H9 (cell line): ENCODE measurements around the gene HHAT. TPM values are rescaled to one million over a fixed set of nuclear protein-coding genes. Genes with fewer than 3 reads are reported as not detected.

Source experiments
- DNase-seq: peaks from one replicate; pipeline ENCODE4 v3.0.0-alpha.2; 2017
- H2AFZ ChIP-seq: one replicate; pipeline ENCODE4 v1.6.1; 2013; ENCODE audit warnings: mild to moderate bottlenecking, low read length, control low read depth, moderate library complexity
- H2AK5ac ChIP-seq: 2 replicates; pipeline ENCODE4 v1.6.1; 2013; ENCODE audit warnings: low read length, control low read depth, mixed read lengths; ENCODE audit not compliant: insufficient read length
- H2BK120ac ChIP-seq: one replicate; pipeline ENCODE4 v1.6.1; 2013; ENCODE audit warnings: low read depth, mild to moderate bottlenecking, low read length, control low read depth, inconsistent platforms; ENCODE audit not compliant: poor library complexity, severe bottlenecking
- H2BK12ac ChIP-seq: 2 replicates; pipeline ENCODE4 v1.6.1; 2013; ENCODE audit warnings: low read length, control low read depth, mixed read lengths, low read depth; ENCODE audit not compliant: insufficient read length
- H2BK15ac ChIP-seq: 2 replicates; pipeline ENCODE4 v1.6.1; 2013; ENCODE audit warnings: low read depth, low read length, control low read depth
- H2BK20ac ChIP-seq: one replicate; pipeline ENCODE4 v1.6.1; 2013; ENCODE audit warnings: low read depth, mild to moderate bottlenecking, low read length, control low read depth, inconsistent platforms; ENCODE audit not compliant: poor library complexity, severe bottlenecking
- H2BK5ac ChIP-seq: 2 replicates; pipeline ENCODE4 v1.6.1; 2013; ENCODE audit warnings: low read length, control low read depth, mixed read lengths; ENCODE audit not compliant: insufficient read length
- H3K14ac ChIP-seq: 2 replicates; pipeline ENCODE4 v1.6.1; 2013; ENCODE audit warnings: low read length, control low read depth; ENCODE audit not compliant: insufficient read depth
- H3K18ac ChIP-seq: 2 replicates; pipeline ENCODE4 v1.6.1; 2013; ENCODE audit warnings: low read depth, mild to moderate bottlenecking, mixed read lengths, low read length, control low read depth; ENCODE audit not compliant: insufficient read length
- H3K23ac ChIP-seq: 2 replicates; pipeline ENCODE4 v1.6.1; 2013; ENCODE audit warnings: low read length, control low read depth, mixed read lengths, low read depth; ENCODE audit not compliant: insufficient read length
- H3K23me2 ChIP-seq: 2 replicates; pipeline ENCODE4 v1.6.1; 2013; ENCODE audit warnings: low read depth, mild to moderate bottlenecking, mixed read lengths, low read length, control low read depth; ENCODE audit not compliant: insufficient read length, poor library complexity, severe bottlenecking
- H3K27ac ChIP-seq: 2 replicates; pipeline ENCODE4 v1.5.1; 2013; ENCODE audit warnings: low read length, control low read depth, mixed read lengths, low read depth; ENCODE audit not compliant: insufficient read length
- H3K27me3 ChIP-seq: 2 replicates; pipeline ENCODE4 v1.6.1; 2013; ENCODE audit warnings: low read length, control low read depth, inconsistent platforms; ENCODE audit not compliant: insufficient read depth
- H3K4ac ChIP-seq: 2 replicates; pipeline ENCODE4 v1.6.1; 2013; ENCODE audit warnings: low read depth, mild to moderate bottlenecking, control low read depth, inconsistent platforms, low read length, moderate library complexity
- H3K4me1 ChIP-seq: 2 replicates; pipeline ENCODE4 v1.6.1; 2013; ENCODE audit warnings: low read length, control low read depth, inconsistent platforms; ENCODE audit not compliant: insufficient read depth
- H3K4me2 ChIP-seq: 2 replicates; pipeline ENCODE4 v1.6.1; 2013; ENCODE audit warnings: low read length, control low read depth, mixed read lengths; ENCODE audit not compliant: insufficient read length, insufficient read depth
- H3K56ac ChIP-seq: 2 replicates; pipeline ENCODE4 v1.6.1; 2013; ENCODE audit warnings: low read depth, mild to moderate bottlenecking, mixed read lengths, low read length, control low read depth; ENCODE audit not compliant: insufficient read length
- H3K79me1 ChIP-seq: 2 replicates; pipeline ENCODE4 v1.6.1; 2013; ENCODE audit warnings: low read depth, mild to moderate bottlenecking, moderate library complexity, low read length, control low read depth, inconsistent platforms; ENCODE audit not compliant: insufficient read depth, poor library complexity, severe bottlenecking
- H3K79me2 ChIP-seq: 2 replicates; pipeline ENCODE4 v1.6.1; 2013; ENCODE audit warnings: low read length, control low read depth, inconsistent platforms; ENCODE audit not compliant: insufficient read depth
- H3K9ac ChIP-seq: 2 replicates; pipeline ENCODE4 v1.6.1; 2013; ENCODE audit warnings: low read length, control low read depth, mixed read lengths; ENCODE audit not compliant: insufficient read length; ENCODE audit errors: extremely low read depth
- H3K9me3 ChIP-seq: one replicate; pipeline ENCODE4 v1.6.1; 2013; ENCODE audit warnings: low read depth, low read length, inconsistent platforms; ENCODE audit not compliant: control insufficient read depth
- H3T11ph ChIP-seq: one replicate; pipeline ENCODE4 v1.6.1; 2013; ENCODE audit warnings: mild to moderate bottlenecking, low read length, control low read depth, inconsistent platforms
- H4K20me1 ChIP-seq: one replicate; pipeline ENCODE4 v1.6.1; 2013; ENCODE audit not compliant: control insufficient read depth, insufficient read length, insufficient read depth
- H4K5ac ChIP-seq: 2 replicates; pipeline ENCODE4 v1.6.1; 2013; ENCODE audit warnings: low read depth, mild to moderate bottlenecking, mixed read lengths, low read length, control low read depth; ENCODE audit not compliant: insufficient read length
- H4K8ac ChIP-seq: replicated peaks from 2 replicates; pipeline ENCODE4 v1.6.1; 2013; ENCODE audit warnings: low read length, control low read depth, mixed read lengths, low read depth; ENCODE audit not compliant: insufficient read length
- H4K91ac ChIP-seq: 2 replicates; pipeline ENCODE4 v1.6.1; 2013; ENCODE audit warnings: low read depth, mild to moderate bottlenecking, moderate library complexity, mixed read lengths, low read length, control low read depth; ENCODE audit not compliant: insufficient read length
- H3K27ac Mint-ChIP-seq, 3 experiments: 2 replicates in 2 of 3; 3 replicates in 1 of 3; pipeline ENCODE4 v1.8.0; 2020 to 2021; ENCODE audit warnings: mixed read lengths in 3 of 3, mild to moderate bottlenecking in 1 of 3, moderate library complexity in 1 of 3
- H3K27me3 Mint-ChIP-seq: 2 replicates; pipeline ENCODE4 v1.8.0; 2021; ENCODE audit warnings: low read depth, mild to moderate bottlenecking, moderate library complexity, mixed read lengths
- H3K36me3 Mint-ChIP-seq, 3 experiments: 2 replicates in 2 of 3; 3 replicates in 1 of 3; pipeline ENCODE4 v1.8.0; 2020 to 2021; ENCODE audit warnings: low read depth in 3 of 3, mixed read lengths in 3 of 3; ENCODE audit not compliant: insufficient read depth in 1 of 3
- H3K4me1 Mint-ChIP-seq, 2 experiments: 2 replicates each; pipeline ENCODE4 v1.8.0; 2020; ENCODE audit warnings: mixed read lengths in 2 of 2
- H3K4me3 Mint-ChIP-seq, 2 experiments: 2 replicates in 1 of 2; 3 replicates in 1 of 2; pipeline ENCODE4 v1.8.0; 2020 to 2021; ENCODE audit warnings: mild to moderate bottlenecking in 2 of 2, mixed read lengths in 2 of 2, moderate library complexity in 1 of 2
- H3K9me3 Mint-ChIP-seq, 2 experiments: 2 replicates in 1 of 2; 3 replicates in 1 of 2; pipeline ENCODE4 v1.8.0; 2020; ENCODE audit warnings: mild to moderate bottlenecking in 2 of 2, mixed read lengths in 2 of 2, moderate library complexity in 1 of 2
- WGBS: extraction: QIAGEN DNeasy Blood & Tissue Kit; methylation state at CpG from one replicate; pipeline ENCODE4 v1.1.7; 2013; ENCODE audit warnings: missing lambda C conversion rate, low lambda C conversion rate, mixed read lengths; ENCODE audit not compliant: insufficient read length; ENCODE audit errors: extremely low coverage; 5-methylcytosine and 5-hydroxymethylcytosine counted together
- total RNA-seq: library from RNA; stranded (reverse); gene quantifications from 2 replicates; pipeline ENCODE4 v1.2.1, GENCODE V29; 2021
- TF ChIP-seq, protein P1 (sequence below): fragments of 200-600 bp; sonication (generic); conservative IDR thresholded peaks from 3 replicates; pipeline ENCODE4 v1.8.0; 2021; ENCODE audit warnings: antibody characterized with exemption, mild to moderate bottlenecking

The HHAT gene
- total RNA-seq, 1 experiment from 2014 or later: 0.48 TPM

DNA sequence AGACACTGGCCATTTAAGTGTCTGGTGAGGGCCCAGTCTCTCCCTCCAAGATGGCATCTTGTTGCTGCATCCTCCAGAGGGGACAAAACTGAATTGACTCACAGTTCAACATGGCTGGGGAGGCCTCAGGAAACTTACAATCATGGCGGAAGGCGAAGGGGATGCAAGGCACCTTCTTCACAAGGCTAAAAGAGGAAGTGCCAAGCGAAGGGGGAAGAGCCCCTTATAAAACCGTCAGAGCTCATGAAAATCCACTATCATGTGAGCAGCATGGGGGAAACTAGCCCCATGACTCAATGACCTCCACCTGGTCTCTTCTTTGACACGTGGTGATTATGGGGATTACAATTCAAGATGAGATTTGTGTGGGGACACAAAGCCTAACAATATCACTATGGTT lies 280.1 kb downstream of the HHAT start:
- Histone ChIP-seq H4K20me1 (no peaks in the 10 kb centered on the region), H3K23me2 (no peaks in the 10 kb centered on the region), H3K14ac (no peak overlapping the region), H3T11ph (no peak overlapping the region), H3K27me3 (no peaks in the 10 kb centered on the region), H2BK5ac (no peak overlapping the region), H2BK120ac (no peak overlapping the region), H3K56ac (no peak overlapping the region), H3K79me1 (no peaks in the 10 kb centered on the region), H4K8ac (no peak overlapping the region), H2BK12ac (no peak overlapping the region), H3K27ac (no peak overlapping the region), H3K4me1 (no peaks in the 10 kb centered on the region), H4K91ac (no peak overlapping the region), H3K4me2 (no peak overlapping the region), H3K9ac (no peak overlapping the region), H3K18ac (no peak overlapping the region), H2BK20ac (no peak overlapping the region), H3K79me2 (no peaks in the 10 kb centered on the region), H3K4ac (no peak overlapping the region), H3K23ac (no peak overlapping the region), H4K5ac (no peak overlapping the region), H2AK5ac (no peak overlapping the region), H2AFZ (no peak overlapping the region), H2BK15ac (no peak overlapping the region), H3K9me3 (no peaks in the 10 kb centered on the region)
- H3K27ac Mint-ChIP-seq: no peak overlapping the region
- H3K4me3 Mint-ChIP-seq: no peak overlapping the region
- H3K27me3 Mint-ChIP-seq: peaks cover 3% of the 10 kb centered on the region; the same call in 1 of the 2 replicates
- no CpG with 5 or more reads among the region's 5 CpGs for WGBS
- TF ChIP-seq, protein P1, sequence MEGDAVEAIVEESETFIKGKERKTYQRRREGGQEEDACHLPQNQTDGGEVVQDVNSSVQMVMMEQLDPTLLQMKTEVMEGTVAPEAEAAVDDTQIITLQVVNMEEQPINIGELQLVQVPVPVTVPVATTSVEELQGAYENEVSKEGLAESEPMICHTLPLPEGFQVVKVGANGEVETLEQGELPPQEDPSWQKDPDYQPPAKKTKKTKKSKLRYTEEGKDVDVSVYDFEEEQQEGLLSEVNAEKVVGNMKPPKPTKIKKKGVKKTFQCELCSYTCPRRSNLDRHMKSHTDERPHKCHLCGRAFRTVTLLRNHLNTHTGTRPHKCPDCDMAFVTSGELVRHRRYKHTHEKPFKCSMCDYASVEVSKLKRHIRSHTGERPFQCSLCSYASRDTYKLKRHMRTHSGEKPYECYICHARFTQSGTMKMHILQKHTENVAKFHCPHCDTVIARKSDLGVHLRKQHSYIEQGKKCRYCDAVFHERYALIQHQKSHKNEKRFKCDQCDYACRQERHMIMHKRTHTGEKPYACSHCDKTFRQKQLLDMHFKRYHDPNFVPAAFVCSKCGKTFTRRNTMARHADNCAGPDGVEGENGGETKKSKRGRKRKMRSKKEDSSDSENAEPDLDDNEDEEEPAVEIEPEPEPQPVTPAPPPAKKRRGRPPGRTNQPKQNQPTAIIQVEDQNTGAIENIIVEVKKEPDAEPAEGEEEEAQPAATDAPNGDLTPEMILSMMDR: no peak
- no peaks in the 10 kb centered on the region for H3K36me3 Mint-ChIP-seq
- no peaks in the 10 kb centered on the region for H3K9me3 Mint-ChIP-seq
- DNase-seq: no peak
- no peaks in the 10 kb centered on the region for H3K4me1 Mint-ChIP-seq
